Measurements from ENCODE around the gene POMGNT2. TPM values are rescaled to one million over a fixed set of nuclear protein-coding genes. Genes with fewer than 3 reads are reported as not detected.

The POMGNT2 gene
- total and polyA plus RNA-seq, 2 of the 8 experiments (the other 6 are each of a cell fraction or from before 2014, with no cell fraction given): 13.6 to 35.7 TPM

GRCh38 chr3:43142472-43142871 lies 36.6 kb upstream of the POMGNT2 start:
- H2AFZ ChIP-seq (ENCODE audit: low read length): peak overlapping the region; percentile 82
- no peak overlapping the region for H2BK120ac ChIP-seq (replicated peaks; ENCODE audit: low read depth, low read length)
- peaks cover 0 to 6% (median 1%) of the 10 kb centered on the region in 4 experiments; a peak in 4 of 7 replicates for H3K4me1 ChIP-seq (replicated peaks in 1 of 4; ENCODE audit: control insufficient read depth in 3 of 4, insufficient read depth in 4 of 4, low read length in 3 of 4)
- FAIRE-seq: no peak
- no peaks in the 10 kb centered on the region for H4K20me1 ChIP-seq (replicated peaks in 1 of 2; ENCODE audit: control insufficient read depth in 1 of 2, insufficient read depth in 2 of 2, low read length in 2 of 2)
- no peak overlapping the region; the same call in 1 of the 2 replicates for H2BK15ac ChIP-seq (ENCODE audit: low read length)
- no peak overlapping the region for H3K23ac ChIP-seq (ENCODE audit: insufficient read length)
- no peaks in the 10 kb centered on the region for H3K23me2 ChIP-seq (ENCODE audit: low read depth, low read length)
- no peak overlapping the region for H3K56ac ChIP-seq (replicated peaks; ENCODE audit: insufficient read length, low read depth, low read length)
- ChIA-PET POLR2A (ENCODE audit: partially characterized antibody) (no interaction called here), CTCF (ENCODE audit: partially characterized antibody) (interaction anchor here (1.4 kb wide), 1 partner anchor 181 kb away, joined by 4 read pairs; no protein-coding TSS in a partner anchor)
- no peaks in the 10 kb centered on the region for H3K9me3 ChIP-seq (ENCODE audit: insufficient read depth in 2 of 2, low read depth in 1 of 2, low read length in 1 of 2)
- H3K4me3 ChIP-seq (ENCODE audit: extremely low read depth in 1 of 4, insufficient read depth in 2 of 4, low read depth in 3 of 4, low read length in 4 of 4): no peak overlapping the region
- no peak overlapping the region for H3K14ac ChIP-seq (ENCODE audit: insufficient read length)
- H4K91ac ChIP-seq (replicated peaks; ENCODE audit: insufficient read length, low read length): peak overlapping the region; percentile 10
- H2BK20ac ChIP-seq (ENCODE audit: low read length): no peak overlapping the region
- 0 out of 2 replicates have a peak overlapping the region, but pooled peaks have one; percentile 42 for H2BK12ac ChIP-seq (ENCODE audit: low read depth, low read length)
- H3K79me2 ChIP-seq (ENCODE audit: control insufficient read depth in 1 of 2, insufficient read depth in 2 of 2, low read length in 2 of 2): no peaks in the 10 kb centered on the region
- H3K27me3 ChIP-seq (replicated peaks in 1 of 4; ENCODE audit: control insufficient read depth in 3 of 4, extremely low read depth in 1 of 4, insufficient read depth in 3 of 4, low read length in 3 of 4): no peaks in the 10 kb centered on the region
- H3K36me3 ChIP-seq (ENCODE audit: control insufficient read depth in 2 of 4, insufficient read depth in 4 of 4, low read length in 3 of 4): no peaks in the 10 kb centered on the region
- H3K79me1 ChIP-seq (ENCODE audit: low read depth, low read length): no peaks in the 10 kb centered on the region
- no peak overlapping the region for H4K5ac ChIP-seq (ENCODE audit: insufficient read length, low read depth, low read length)
- H3K18ac ChIP-seq (ENCODE audit: extremely low read depth, low read length): no peak overlapping the region
- H3K4me2 ChIP-seq (ENCODE audit: insufficient read depth in 1 of 2, low read depth in 2 of 2, low read length in 2 of 2): no peak overlapping the region
- no peak overlapping the region for H3K4ac ChIP-seq (replicated peaks; ENCODE audit: insufficient read length, low read depth, low read length)
- 74% methylated on average over 3 of the region's 3 CpGs; no CpG with 5 or more reads in 1 of the 2 experiments for WGBS, 2 experiments (ENCODE audit: extremely low coverage in 1 of 2, insufficient coverage in 1 of 2, insufficient read length in 1 of 2, insufficient replicate concordance in 2 of 2, low coverage in 1 of 2, low lambda C conversion rate in 2 of 2, missing lambda C conversion rate in 1 of 2)
- no peak overlapping the region for H3K27ac ChIP-seq (ENCODE audit: low read depth, low read length)
- H2BK5ac ChIP-seq (ENCODE audit: low read depth, low read length): no peak overlapping the region
- H3K9ac ChIP-seq (replicated peaks in 1 of 4; ENCODE audit: extremely low read depth in 1 of 4, low read depth in 3 of 4, low read length in 3 of 4): no peak overlapping the region
- H4K8ac ChIP-seq (ENCODE audit: extremely low read depth, insufficient read depth, low read length): no peak overlapping the region
- no peak overlapping the region for H2AK5ac ChIP-seq (ENCODE audit: low read depth, low read length)
- no peak for DNase-seq (ENCODE audit: low read depth in 1 of 2, low spot score in 2 of 2)
- TF ChIP-seq SP4 (IDR thresholded peaks at IDR 0.05; ENCODE audit: low read length) (no peak), JUN (IDR thresholded peaks at IDR 0.05; ENCODE audit: low read depth, low read length) (no peak), TEAD4 (IDR thresholded peaks at IDR 0.05; ENCODE audit: low read depth, low read length) (no peak), TAF7 (optimal IDR thresholded peaks at IDR 0.05; ENCODE audit: borderline replicate concordance, low read depth, low read length) (no peak), CEBPB (IDR thresholded peaks at IDR 0.05; ENCODE audit: low read depth, low read length) (no peak), POLR2AphosphoS5 (IDR thresholded peaks at IDR 0.05; ENCODE audit: low read depth, low read length) (no peak), GABPA (IDR thresholded peaks at IDR 0.05; ENCODE audit: borderline replicate concordance, insufficient read depth, low read length) (no peak), BRCA1 (IDR thresholded peaks at IDR 0.05; ENCODE audit: low read depth, low read length) (no peak), HDAC6 (IDR thresholded peaks at IDR 0.05; ENCODE audit: low read depth, low read length) (no peak), E2F6 (IDR thresholded peaks at IDR 0.05) (no peak), CREB1 (IDR thresholded peaks at IDR 0.05) (no peak), BACH1 (IDR thresholded peaks at IDR 0.05; ENCODE audit: low read length) (no peak), RBBP5 (IDR thresholded peaks at IDR 0.05; ENCODE audit: borderline replicate concordance, low read depth, low read length) (no peak), TBP (IDR thresholded peaks at IDR 0.05; ENCODE audit: low read depth, low read length) (no peak), CBX8 (IDR thresholded peaks at IDR 0.05; ENCODE audit: borderline replicate concordance, low read depth, low read length) (no peak), ZNF274 (IDR thresholded peaks at IDR 0.05; ENCODE audit: borderline replicate concordance, extremely low read depth, low read length) (no peak)
